T-helper 2 cell (primary cell): ENCODE measurements around the gene CNTN1.

ENCODE experiments used
- DNase-seq, 5 experiments: peaks; one replicate each; pipeline versions ENCODE4 v3.0.0 to v3.0.0-alpha.2; 2012 to 2022
- total RNA-seq, 2 donors: gene quantifications; one replicate each; lab custom pipeline; 2026; lab: John Stamatoyannopoulos, UW

The CNTN1 gene
- 0.20 to 0.62 reads per million in 2 donors for total RNA-seq

DNA sequence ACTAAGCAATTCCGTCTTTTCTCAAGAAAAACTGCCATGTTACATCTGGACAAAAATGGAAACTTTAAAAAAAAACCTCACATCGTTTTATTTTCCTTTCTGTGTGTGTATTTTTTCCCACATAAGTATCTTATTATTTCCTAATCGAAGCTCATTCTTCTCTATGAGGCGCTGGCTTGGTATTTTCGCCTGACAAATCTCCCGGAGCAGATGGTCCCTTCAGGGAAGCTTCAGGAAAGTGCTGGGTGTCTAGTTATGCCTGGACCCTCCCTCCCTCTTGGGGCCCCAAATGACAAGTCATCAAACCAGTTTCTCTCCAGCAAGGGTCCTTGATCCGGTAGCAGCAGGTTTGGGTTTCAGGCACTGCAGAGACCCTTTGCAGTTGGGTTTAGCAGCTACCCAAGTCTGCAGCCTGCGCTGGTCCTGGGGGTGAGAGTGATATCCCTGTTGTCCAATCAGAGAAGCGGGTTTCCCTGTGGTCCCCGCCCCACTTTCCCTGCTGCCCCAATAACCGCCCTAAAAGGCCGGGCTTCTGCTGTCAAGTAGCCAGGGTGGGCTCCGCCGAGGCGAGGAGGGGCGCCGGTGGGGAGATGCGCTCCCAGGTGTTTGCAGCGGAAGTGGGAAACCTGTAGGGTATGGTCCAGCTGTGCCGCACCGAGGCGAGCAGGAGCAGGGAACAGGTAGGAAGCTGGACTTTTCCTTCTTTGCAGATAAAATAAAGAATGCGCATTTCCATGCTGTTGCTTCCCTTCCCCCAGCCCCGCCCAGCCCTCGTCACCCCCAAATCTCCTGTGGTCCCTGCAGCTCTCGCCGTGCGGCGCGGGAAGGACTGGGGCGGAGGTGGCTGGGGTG lies at the start of gene CNTN1:
CNTN1 (plus strand) TSS at position 527 of the 852 bp plus-strand sequence.
- DNase-seq = peak in 1 of 5 experiments; percentile 1

DNA sequence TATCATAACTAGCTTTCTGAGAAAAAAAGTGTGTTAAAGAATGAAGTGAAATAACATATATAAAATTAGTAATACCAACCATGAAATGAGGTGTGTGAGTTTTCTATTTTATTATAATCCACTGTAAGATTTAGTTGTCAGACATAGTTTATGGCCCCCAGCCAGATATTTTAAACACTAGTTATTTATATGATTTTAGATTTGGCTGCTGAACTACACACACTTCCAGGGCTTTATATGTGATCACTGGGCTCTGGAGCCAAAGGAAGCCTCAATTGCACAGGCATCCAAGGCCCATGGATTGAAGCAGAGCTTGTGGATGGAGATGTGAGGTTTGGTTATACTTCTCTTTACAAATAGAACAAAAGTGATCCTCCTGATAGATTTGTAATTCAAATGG lies 48.7 kb upstream of the CNTN1 start:
- no peak for DNase-seq

DNA sequence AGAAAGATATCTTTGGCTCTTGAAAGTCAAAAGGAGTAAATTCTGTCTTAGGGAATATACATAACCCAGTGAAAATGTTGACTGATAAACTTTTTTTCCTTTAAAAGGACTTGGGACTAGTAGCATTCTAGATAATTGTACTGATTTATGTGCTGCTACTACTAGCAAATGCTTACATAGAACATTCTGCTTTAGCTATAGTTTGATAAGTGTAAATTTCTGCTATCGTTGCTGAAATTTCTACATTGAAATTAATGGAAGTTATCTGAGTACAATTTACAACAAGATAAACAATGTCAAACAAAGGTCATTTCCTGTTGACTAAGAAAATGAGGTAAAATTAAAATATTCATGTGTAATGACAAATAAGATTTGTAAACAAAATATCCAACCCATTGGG lies 48.3 kb upstream of the CNTN1 start:
- no peak for DNase-seq

DNA sequence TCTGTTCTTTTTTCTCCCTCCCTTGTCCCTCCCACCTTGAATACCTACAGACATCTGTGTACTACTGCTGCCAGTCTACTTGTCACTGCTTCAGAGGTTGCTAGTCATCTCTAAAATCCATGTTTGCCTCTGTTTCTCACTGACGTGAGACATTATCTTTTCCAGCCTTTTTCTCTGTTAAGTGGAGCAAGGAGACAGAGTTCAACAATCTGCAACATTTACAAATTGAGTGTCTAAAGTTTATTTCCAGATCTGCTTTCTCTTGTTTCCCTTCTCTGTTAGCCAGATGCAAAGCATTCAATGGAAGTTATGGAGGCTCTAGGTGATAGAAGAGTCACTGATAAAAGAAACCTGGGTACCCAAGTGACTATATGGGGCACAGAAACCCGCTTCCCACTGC lies 47.5 kb upstream of the CNTN1 start:
- no peak for DNase-seq

DNA sequence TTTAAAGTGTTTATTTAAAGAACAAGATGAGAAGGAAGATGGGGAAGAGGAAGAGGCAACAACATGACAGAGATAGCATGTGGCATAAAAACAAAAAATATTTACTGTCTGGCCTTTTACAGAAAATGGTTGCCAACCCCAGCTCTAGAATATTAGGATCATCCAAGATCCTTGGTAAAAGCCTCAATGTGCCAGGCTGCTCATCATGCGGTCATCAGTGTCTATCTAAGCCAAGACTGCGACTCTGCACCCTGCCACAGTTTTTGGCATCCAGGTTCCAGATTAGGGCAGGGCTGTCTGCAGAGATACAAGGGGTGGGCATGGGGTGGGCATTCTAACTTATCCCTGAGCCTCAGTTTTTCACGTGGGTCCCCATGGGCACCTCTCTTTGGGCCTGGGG lies 46.9 kb upstream of the CNTN1 start:
- no peak for DNase-seq

DNA sequence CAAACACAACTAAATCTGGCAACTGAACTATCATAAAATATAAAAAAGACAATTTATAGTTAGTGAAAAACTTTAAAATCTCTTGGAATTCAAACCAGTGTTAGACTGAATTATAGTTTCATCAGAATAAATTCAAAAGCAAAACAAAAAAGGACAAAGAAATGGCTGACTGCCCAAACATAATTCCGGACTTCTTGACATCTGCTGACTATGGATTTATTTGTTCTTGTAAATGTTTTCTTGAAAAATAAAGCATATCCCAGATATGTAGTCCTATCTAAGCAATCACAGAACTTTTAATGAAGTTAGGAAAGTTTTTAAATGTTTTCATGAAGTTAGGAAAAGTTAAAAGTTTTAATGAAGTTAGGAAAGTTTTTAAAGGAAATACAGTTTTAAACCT lies 45.8 kb upstream of the CNTN1 start:
- no peak for DNase-seq

DNA sequence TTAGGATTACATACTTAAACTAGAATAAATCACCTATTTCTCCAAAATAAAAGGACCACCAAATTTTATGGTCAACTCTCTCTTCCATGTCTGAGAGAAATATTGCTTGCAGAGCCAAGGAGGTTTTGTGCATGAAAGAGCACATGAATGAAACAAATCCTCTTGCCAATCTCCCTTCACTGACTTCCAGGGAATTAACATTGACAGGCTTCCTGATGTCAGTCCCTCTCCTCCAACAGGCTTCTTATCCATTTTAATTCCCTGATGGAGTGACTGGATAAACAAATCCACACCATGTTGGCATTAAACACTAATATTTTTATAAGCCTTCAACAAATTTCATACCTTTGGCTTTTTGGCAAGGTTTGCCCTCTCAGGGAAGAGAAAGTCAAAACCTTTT lies 45.3 kb upstream of the CNTN1 start:
- DNase-seq = no peak

DNA sequence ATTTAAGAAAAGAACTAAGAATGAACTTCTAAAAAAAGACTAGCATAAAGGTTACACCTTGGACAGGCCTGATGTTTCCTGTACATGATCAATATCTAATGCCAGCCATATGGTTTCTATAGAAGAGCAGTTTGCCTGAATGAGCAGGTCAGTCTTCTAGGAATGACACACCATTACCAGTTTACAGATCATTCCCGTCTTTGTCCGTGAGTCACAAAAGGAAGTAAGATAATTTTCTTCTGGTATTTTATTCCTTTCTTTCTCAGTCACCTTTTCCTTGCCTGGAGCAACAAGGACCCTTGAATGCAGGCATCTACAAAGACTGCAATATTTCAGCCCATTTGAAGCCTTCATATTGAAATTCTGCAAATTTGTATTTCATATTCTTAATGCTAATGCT lies 44.6 kb upstream of the CNTN1 start:
- DNase-seq = no peak

DNA sequence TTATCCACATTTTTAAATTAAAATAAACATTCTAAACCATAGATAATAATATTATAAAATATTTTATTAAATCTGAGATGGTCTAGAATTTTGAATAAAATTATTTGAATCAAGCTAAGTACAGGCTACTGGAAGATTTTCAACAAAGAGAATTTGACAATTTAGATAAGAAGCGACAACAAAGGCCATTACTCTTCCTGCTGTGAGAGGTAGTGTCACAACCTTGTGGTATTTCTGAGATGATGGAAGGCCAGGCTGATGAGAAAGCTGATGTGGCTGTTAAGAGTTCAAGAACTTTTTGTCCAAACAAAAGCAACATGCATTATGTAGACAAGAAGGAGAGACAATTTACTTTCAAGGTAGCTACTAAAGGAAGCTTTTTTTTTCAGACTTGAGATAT lies 43.7 kb upstream of the CNTN1 start:
- no peak for DNase-seq

DNA sequence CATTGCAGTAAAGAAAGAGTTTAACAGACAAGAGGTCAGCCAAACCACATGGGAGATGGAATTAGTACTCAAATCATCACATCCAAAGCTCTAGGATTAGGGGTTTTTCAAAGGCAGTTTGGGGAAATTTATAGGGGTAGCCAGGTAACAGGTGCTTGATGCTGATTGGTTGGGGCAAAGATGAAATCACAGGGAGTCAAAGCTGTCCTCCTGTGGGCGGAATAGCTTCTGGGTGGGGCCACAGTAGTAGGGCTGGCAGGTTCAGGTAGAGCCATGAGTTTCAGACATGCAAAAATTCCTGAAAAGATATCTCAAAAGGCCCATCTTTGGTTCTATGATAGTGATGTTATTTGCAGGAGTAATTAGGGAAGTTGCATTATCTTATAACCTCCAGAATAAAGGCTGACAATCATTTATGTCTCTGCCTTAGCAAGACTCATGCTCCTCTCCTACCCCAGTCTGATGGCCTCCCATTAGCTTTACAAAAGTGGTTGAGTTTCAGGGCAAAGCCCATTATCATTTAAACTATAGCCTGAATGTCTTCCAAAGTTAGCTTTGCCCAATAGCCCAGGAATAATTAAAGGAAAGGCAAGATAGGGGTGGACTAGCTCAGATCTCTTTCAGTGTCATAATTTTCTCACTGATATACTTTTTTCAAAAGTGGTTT lies 42.1 kb upstream of the CNTN1 start:
- DNase-seq = no peak

DNA sequence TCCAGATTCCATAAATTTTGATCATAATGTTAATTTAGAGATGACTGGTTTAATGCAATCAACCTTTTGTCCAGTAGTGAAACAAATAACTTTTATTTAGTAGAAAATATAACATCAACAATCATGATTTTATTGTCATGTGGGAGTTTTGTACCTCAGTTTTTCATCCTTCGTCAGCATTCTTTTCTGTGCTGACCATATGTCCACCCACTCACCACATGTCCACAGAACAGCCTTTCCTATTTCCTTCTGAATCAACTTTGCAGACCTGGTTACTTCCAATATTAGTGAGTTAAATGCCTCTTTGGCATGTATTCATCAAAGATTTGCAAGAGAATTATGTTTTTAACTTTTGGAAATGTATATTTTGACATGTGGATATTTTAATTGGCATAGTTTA lies 36.8 kb upstream of the CNTN1 start:
- DNase-seq = no peak

DNA sequence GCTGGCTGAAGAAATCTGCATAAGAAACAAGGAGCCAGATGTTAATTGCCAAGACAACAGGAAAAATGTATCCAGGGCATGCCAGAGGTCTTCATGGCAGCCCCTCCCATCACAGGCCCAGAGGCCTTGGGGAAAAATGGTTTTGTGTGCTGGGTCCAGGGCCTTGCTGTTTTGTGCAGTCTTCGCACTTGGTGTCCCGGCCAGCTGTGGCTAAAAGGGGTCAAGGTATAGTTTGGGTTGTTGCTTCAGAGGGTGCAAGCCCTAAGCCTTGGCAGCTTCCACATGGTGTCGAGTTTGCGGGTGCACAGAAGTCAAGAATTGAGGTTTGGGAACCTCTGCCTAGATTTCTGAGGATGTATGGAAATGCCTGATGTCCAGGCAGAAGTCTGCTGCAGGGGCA lies 29.9 kb upstream of the CNTN1 start:
- no peak for DNase-seq

DNA sequence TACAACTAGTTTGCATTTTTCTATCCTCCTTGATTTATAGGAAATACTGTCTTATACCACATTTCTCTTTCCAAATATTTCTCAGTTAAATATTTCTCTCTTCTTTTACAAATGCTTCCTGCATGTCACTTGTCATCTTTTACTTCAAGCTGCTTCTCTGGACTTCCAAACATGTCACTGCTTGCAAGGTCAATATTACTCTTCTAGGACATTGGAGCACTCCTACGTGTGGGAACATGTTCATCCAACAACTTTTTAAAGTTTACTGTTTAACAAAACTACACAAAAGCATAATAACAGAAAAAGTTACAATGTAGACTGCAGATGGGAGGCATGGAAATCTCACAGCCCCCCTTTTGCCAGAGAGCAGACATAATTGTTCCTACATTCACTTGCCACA lies 28.5 kb upstream of the CNTN1 start:
- DNase-seq = no peak

DNA sequence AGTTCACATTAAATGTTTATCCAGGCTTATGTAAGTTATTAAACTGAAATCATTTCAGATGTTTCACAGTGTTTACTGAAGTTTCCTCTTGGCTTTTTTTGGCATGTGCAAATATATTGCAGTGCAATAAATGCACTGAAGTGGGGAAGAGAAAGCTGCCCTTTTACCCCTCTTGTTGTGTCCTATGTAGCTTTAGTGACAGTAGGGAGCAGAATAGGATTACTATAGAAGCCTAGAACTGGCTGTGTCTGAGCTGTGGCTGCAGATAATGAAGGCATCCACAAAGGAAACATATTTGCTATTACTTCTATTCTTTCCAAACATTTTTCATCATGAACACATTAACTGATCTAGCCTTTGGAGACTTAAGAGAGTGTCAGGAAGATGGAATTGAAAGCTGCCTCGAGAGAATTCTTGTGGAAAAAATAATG lies 24.1 kb upstream of the CNTN1 start:
- no peak for DNase-seq

DNA sequence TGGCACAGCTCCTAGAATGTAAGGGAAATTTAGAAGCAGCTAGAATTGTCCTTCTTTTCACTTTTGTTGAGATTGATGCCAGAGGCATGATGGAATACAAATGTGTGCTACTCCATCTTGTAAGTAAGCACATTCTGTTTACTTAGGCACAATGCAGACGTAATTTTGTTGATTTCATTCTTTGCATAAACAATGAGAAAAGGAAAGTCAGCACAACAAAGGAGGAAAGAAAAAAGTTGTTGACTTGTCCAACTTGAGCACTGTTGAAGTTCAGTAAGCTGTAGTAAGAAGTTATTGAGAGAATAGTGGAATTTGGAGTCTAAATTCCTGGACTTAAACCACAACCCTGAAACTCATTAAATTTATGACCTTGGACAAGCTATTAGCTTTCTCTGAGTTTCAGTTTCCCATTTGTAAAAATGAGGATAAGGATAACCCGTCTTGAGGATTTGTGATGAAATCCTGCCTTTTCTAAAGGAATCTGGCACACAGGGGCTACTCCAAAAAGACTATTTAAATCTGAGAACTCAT lies 19.4 kb upstream of the CNTN1 start:
- no peak for DNase-seq

DNA sequence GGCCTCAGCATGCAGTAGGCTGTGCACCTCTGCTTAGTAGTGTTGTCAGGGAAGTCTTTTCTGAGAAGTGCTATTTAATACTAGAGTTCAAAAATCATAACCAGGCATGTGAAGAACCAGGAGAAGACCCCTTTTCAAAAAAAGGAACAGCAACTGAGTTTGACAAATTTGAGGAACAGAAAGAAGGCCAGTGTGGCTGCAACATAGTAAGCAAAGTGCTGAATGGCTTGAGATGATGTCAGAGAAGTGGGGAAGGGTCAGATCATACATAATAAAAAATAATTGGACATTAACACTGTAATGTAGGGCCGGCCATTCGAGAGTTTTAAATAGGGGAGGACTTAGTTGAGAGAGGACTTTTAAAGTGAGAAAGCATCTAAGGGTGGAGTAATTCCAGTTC lies 11.1 kb upstream of the CNTN1 start:
- DNase-seq = no peak

DNA sequence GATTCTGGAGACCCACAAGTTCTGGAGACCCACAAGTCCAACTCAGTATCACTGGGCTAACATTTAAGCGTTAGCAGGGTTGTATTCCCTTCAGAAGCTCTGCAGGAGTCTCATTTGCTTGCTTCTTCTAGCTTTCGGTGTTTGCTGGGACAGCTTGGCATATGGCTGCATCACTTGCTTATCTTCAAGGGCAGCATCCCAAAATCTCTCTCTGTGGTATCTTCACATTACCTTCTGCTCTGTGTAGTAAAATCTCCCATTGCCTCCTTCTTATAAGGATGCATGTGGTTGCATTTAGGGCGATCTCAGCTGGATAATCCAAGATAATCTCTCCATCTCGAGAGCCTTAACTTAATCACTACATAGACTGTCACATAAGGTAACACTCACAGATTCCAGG lies 7.3 kb upstream of the CNTN1 start:
- DNase-seq = no peak

DNA sequence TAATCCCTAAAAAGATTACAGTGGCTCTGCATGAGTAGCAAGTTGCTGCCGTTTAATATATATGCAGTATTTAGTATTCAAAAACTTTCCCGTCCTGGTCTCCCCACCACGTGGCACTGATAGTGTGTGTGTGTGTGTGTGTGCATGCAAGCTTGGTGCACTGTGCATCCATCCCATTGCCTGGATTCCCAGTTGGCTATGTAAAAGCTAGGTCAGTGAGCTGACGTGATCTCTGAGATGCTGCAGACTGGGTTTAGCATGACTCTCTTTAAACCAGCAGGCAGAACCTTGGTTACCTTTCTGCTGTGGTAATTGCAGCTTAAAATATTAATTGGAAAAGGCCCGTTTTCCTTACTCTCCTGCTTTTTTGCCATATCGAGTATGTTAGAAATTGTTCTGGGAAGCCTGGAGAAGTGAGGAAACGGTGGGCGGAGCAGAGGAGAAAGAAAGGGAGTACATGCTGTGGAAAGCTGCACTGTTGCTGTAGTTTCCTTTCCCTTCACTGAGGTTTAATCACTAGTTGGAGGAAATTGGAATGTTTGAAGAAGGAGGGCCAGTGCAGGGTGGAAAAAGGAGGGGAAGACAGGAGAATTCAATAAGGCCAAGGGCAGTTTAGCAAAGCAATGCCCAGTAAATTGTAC lies 4.0 kb upstream of the CNTN1 start:
- no peak for DNase-seq

DNA sequence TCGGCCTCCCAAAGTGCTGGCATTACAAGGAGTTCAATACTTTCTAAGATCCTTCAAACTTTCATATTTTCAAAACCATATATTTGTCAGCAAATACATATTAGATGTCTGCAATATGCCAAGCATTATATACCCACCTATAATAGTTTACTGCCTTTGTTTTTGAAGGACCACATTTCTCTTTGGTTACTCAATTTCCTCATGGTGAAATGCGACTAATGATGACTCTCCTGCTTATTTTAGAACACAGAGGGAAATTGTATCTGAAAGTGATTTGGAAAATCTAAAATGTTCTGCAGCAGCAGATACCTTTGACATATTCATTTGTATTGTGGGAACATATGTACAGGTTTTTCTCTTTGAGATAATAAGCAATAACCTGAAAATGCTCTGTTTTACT lies 2.7 kb upstream of the CNTN1 start:
- no peak for DNase-seq

DNA sequence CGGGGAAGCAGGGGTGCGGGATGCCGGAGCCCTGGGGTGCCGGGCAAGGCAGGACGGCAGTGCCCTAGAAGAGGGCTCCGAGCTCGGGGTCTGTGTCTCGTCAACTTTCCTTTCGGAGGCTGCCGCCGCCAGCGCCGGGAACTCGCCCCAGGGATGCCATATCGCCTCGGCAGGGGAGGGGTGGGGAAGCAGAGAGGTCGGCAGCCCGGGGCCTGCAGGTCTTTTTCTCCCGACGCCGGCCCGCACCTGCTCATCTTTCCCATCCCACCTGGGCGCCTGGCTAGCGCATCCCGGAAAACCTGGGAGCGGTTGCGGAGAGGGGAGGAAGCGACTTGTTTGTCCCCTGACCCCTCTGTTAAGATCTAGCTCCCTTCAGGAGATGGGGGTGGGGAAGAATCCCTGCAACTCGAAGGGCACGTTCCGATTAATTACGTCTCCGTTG lies 547 bp downstream of the CNTN1 start:
- no peak for DNase-seq

DNA sequence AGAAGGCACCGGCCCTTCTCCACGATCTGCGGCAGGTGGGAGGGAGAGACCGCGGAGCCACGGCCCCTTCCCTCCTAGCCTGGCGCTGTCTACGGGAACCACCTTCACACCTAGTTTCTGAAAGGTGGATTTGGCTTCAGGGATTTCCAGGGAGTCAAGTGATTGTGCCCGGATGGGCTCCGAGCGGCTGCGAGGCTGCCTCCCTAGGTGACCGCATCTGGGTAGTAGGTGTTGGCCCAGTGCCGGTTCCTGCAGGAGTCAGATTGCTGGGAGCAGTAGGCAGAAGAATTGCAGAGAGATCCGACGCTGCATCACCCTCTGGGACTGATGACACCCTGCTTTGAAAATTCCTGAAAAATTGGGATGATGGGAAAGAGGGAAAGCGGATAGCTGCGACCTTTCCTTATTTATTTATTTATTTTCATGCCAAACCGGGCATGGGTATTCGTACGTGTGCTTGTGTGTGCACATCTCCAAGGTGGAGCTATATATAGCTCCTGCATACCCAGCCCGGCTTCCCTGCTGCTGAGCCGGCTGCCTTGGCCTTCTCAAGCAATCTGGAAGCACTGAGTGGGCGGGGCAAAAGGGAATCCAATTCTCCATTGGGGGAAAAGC lies 1.1 kb downstream of the CNTN1 start:
- no peak for DNase-seq

DNA sequence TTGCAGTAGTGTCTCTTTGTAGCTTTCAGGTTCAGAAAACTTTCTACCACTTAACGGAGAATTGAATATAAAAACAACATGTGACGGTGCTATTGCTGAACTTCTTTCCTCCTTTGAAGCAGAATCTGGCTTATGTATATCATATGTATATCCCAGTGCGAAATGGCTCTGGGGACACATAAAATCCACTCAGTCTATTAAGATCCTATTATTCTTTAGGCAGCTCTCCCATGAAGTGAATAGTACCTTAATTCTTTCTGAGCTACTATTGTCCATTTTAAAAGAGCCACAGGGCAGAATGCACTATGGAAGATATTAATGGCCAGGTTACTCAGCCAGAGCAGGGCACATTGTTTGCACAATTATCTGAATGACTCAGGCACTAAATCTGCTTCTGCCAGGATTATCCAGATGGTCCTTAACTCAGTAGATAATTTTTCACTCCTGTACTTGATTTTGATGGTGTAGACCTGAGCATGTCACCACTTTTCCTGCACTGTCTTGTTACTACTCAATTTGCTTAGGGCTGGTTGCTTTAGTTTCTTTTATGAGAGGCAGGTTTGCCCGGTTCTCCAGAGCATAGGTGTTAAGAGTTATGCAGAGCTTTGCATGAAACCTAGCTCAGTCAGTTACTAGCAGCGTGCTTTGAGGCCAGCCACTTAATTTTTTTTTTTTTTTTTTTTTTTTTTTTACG lies 5.5 kb downstream of the CNTN1 start:
- no peak for DNase-seq
